Measurements from ENCODE around the gene EGF.

EGF gene

DNA sequence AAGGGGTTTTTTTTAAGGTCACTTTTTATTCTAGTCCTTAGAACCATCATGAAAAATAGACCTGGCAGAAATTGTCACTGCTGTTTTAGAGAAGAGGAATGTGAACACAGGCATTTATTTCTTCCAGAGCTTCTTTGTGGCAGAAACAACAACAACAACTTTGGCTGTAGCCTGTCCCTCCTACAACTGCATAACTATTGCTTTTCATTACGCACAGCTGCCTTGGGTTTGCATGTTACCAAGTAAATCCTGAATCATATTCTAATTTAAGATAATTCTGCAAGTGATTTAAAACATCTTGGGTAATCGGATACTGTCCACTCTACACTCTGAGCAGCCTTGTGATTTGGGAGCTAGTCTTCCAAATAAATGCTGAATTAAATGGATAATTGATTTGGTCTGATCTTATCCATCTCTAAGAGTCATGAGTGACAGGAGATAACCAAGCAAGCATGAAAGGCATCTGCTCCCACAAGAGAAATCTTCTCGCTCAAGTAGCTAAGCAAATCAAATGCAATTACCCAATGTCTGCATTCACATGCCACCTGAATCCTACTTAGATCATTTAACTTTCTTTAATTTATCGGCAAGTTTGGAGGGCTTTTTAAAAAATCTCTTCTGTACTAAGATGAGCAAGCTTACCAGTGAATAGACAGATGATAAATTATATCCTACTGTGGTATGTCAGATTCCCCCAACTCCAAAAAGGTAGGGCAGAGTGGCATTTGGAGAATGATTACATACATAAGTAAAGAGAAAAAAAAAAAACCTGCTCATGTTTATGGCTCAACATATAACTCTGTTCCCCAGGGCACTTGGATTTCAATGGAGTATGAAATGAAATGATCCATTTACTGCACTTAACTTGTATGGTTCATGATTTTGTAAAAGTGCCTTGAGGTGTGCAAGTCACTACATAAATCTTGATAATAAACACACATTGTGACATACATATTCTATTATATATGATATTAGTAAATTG is 73.6 kb downstream of the EGF start:
- no peak overlapping the region for H3K27ac ChIP-seq
- TF ChIP-seq, protein P1, sequence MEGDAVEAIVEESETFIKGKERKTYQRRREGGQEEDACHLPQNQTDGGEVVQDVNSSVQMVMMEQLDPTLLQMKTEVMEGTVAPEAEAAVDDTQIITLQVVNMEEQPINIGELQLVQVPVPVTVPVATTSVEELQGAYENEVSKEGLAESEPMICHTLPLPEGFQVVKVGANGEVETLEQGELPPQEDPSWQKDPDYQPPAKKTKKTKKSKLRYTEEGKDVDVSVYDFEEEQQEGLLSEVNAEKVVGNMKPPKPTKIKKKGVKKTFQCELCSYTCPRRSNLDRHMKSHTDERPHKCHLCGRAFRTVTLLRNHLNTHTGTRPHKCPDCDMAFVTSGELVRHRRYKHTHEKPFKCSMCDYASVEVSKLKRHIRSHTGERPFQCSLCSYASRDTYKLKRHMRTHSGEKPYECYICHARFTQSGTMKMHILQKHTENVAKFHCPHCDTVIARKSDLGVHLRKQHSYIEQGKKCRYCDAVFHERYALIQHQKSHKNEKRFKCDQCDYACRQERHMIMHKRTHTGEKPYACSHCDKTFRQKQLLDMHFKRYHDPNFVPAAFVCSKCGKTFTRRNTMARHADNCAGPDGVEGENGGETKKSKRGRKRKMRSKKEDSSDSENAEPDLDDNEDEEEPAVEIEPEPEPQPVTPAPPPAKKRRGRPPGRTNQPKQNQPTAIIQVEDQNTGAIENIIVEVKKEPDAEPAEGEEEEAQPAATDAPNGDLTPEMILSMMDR (conservative IDR thresholded peaks at IDR 0.05), result no peak
- no peak for TF ChIP-seq ZFX (IDR thresholded peaks at IDR 0.05)

- no peak overlapping the region for H3K27ac ChIP-seq
- TF ChIP-seq, protein P1 (conservative IDR thresholded peaks at IDR 0.05), result no peak
- no peak for TF ChIP-seq ZFX (IDR thresholded peaks at IDR 0.05)
Measured at GRCh38 chr4:109989044-109989443, 76.4 kb downstream of the EGF start.

DNA sequence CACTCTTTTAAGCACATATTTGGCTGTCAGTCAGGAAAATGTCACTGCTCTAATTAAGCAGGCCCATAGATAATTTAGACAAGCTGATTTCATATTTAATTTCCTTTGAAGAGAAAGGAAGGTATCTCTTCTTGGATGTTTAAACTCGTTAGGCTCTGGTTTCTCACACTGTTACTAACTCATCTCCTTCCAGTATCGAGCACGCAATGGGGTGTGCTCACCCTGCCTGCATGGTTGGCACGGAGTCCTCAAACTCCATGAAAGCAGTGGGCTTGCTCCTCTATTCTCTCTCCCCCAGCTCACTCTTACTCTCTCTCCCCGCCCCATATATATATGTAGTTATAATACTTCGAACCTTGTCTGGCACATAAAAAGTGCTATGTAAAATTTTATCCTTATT is 76.9 kb downstream of the EGF start:
- no peak overlapping the region for H3K27ac ChIP-seq
- no peak for TF ChIP-seq ZFX (IDR thresholded peaks at IDR 0.05)
- TF ChIP-seq, protein P1 (conservative IDR thresholded peaks at IDR 0.05), result no peak

DNA sequence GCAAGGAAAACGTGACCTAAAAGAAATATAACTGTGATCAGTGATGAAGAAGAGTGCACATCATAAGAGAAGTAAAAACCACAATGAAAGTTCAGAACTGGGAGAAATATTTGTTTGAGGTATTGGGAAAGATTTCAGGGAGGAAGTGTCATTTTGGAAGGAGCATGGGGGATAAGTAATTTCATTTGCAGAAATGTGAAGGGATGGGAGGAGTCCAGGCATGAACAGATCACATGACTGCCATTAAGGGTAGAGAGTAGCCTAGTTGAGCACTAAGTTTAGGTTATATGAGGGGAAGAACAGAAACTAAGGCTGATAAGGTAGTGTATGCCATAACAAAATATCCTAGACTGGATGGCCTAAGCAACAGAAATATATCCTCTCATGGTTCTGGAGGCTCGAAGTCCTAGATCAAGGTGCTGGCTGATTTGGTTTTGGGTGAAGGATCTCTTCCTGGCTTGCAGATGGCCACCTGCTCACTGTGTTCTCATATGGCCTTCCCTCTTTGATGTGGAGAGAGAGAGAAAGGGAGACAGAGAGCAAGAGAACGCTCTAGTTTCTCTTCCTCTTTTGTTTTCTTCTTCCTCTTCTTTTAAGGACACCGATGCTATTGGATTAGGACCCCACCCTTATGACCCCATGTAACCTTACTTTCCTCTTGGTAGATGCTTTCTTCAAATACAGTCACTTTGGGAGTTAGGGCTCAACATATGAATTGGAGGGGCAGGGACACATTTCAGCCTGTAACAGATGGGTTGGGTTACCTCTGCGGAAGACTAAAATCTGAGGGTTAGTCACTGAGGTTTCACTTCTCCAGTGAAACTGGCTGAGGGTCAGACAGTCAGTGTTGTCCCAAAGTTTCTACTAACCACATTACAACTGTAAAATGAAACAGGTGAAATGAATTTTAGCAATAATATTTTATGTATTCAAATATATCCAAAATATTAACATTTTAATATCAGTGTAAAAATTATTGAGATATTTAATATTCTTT is 77.9 kb downstream of the EGF start:
- no peak overlapping the region for H3K27ac ChIP-seq
- TF ChIP-seq ZFX (IDR thresholded peaks at IDR 0.05), result no peak
- TF ChIP-seq, protein P1 (conservative IDR thresholded peaks at IDR 0.05), result no peak

GRCh38 chr4:109993116-109993515 is 80.4 kb downstream of the EGF start:
- H3K27ac ChIP-seq, result no peak overlapping the region
- no peak for TF ChIP-seq ZFX (IDR thresholded peaks at IDR 0.05)
- TF ChIP-seq, protein P1 (conservative IDR thresholded peaks at IDR 0.05), result no peak

GRCh38 chr4:109994415-109994827 is 81.7 kb downstream of the EGF start:
- TF ChIP-seq ZFX (IDR thresholded peaks at IDR 0.05), result no peak
- TF ChIP-seq, protein P1 (conservative IDR thresholded peaks at IDR 0.05), result no peak
- no peak overlapping the region for H3K27ac ChIP-seq

Measured in C4-2B (cell line).